ENCODE measurements around the gene MRPS5. TPM values are rescaled to one million over a fixed set of nuclear protein-coding genes. Genes with fewer than 3 reads are reported as not detected.

The MRPS5 gene
- total RNA-seq, 2 donors from 2014 or later = 57.9 to 59.0 TPM

- Mint-ChIP-seq H3K4me1 (no peaks in the 10 kb centered on the region), H3K9me3 (no peaks in the 10 kb centered on the region), H3K4me3 (no peak overlapping the region), H3K27ac (no peak overlapping the region), H3K36me3 (ENCODE audit: low read depth) (no peaks in the 10 kb centered on the region), H3K27me3 (ENCODE audit: insufficient read depth) (peaks cover 14% of the 10 kb centered on the region)
- H3K4me1 ChIP-seq (ENCODE audit: control insufficient read depth, insufficient read depth, low read length) = no peaks in the 10 kb centered on the region
- no peaks in the 10 kb centered on the region for H3K9me3 ChIP-seq (ENCODE audit: control insufficient read depth, low read length)
- H3K9ac ChIP-seq (ENCODE audit: extremely low read depth, low read length, poor library complexity, severe bottlenecking) = no peak overlapping the region
- H3K36me3 ChIP-seq (ENCODE audit: control insufficient read depth, insufficient read depth, low read length) = no peaks in the 10 kb centered on the region
- H3K4me3 ChIP-seq (ENCODE audit: low read length) = no peak overlapping the region
- DNase-seq = no peak
- H3K27ac ChIP-seq (ENCODE audit: low read depth, low read length) = no peak overlapping the region
- 89 to 94% methylated on average over 16 to 17 of the region's 17 CpGs for WGBS, 2 experiments (ENCODE audit: insufficient coverage in 1 of 2, insufficient read length in 1 of 2)
- TF ChIP-seq CTCF (conservative IDR thresholded peaks at IDR 0.05) = no peak
- H3K27me3 ChIP-seq (ENCODE audit: control insufficient read depth, insufficient read depth, low read length, poor library complexity, severe bottlenecking) = no peaks in the 10 kb centered on the region
Observed at GRCh38 chr2:95047629-95048510, 73.7 kb downstream of the MRPS5 start.

GRCh38 chr2:95046371-95047112 is 75.1 kb downstream of the MRPS5 start:
- no peak overlapping the region for H3K27ac ChIP-seq (ENCODE audit: low read depth, low read length)
- Mint-ChIP-seq H3K4me3 (no peak overlapping the region), H3K9me3 (no peaks in the 10 kb centered on the region), H3K27ac (no peak overlapping the region), H3K27me3 (ENCODE audit: insufficient read depth) (peaks cover 16% of the 10 kb centered on the region), H3K36me3 (ENCODE audit: low read depth) (no peaks in the 10 kb centered on the region), H3K4me1 (no peaks in the 10 kb centered on the region)
- no peak for DNase-seq
- H3K27me3 ChIP-seq (ENCODE audit: control insufficient read depth, insufficient read depth, low read length, poor library complexity, severe bottlenecking) = no peaks in the 10 kb centered on the region
- 88 to 89% methylated on average over 12 to 13 of the region's 13 CpGs for WGBS, 2 experiments (ENCODE audit: insufficient coverage in 1 of 2, insufficient read length in 1 of 2)
- no peak overlapping the region for H3K4me3 ChIP-seq (ENCODE audit: low read length)
- H3K36me3 ChIP-seq (ENCODE audit: control insufficient read depth, insufficient read depth, low read length) = no peaks in the 10 kb centered on the region
- TF ChIP-seq CTCF (conservative IDR thresholded peaks at IDR 0.05) = no peak
- no peak overlapping the region for H3K9ac ChIP-seq (ENCODE audit: extremely low read depth, low read length, poor library complexity, severe bottlenecking)
- H3K4me1 ChIP-seq (ENCODE audit: control insufficient read depth, insufficient read depth, low read length) = no peaks in the 10 kb centered on the region
- no peaks in the 10 kb centered on the region for H3K9me3 ChIP-seq (ENCODE audit: control insufficient read depth, low read length)

- no peaks in the 10 kb centered on the region for H3K4me1 Mint-ChIP-seq
- H3K4me1 ChIP-seq (ENCODE audit: control insufficient read depth, insufficient read depth, low read length) = no peaks in the 10 kb centered on the region
- H3K27ac Mint-ChIP-seq = no peak overlapping the region
- H3K27me3 ChIP-seq (ENCODE audit: control insufficient read depth, insufficient read depth, low read length, poor library complexity, severe bottlenecking) = no peaks in the 10 kb centered on the region
- no peak overlapping the region for H3K4me3 Mint-ChIP-seq
- H3K9me3 Mint-ChIP-seq = no peaks in the 10 kb centered on the region
- H3K4me3 ChIP-seq (ENCODE audit: low read length) = no peak overlapping the region
- no peaks in the 10 kb centered on the region for H3K36me3 Mint-ChIP-seq (ENCODE audit: low read depth)
- no peak for DNase-seq
- H3K9ac ChIP-seq (ENCODE audit: extremely low read depth, low read length, poor library complexity, severe bottlenecking) = no peak overlapping the region
- H3K27ac ChIP-seq (ENCODE audit: low read depth, low read length) = no peak overlapping the region
- no peaks in the 10 kb centered on the region for H3K36me3 ChIP-seq (ENCODE audit: control insufficient read depth, insufficient read depth, low read length)
- WGBS, 2 experiments (ENCODE audit: insufficient coverage in 1 of 2, insufficient read length in 1 of 2) = 90 to 93% methylated on average over 4 to 5 of the region's 5 CpGs
- no peaks in the 10 kb centered on the region for H3K9me3 ChIP-seq (ENCODE audit: control insufficient read depth, low read length)
- TF ChIP-seq CTCF (conservative IDR thresholded peaks at IDR 0.05) = no peak
- H3K27me3 Mint-ChIP-seq (ENCODE audit: insufficient read depth) = peaks cover 22% of the 10 kb centered on the region
Observed at GRCh38 chr2:95044601-95045000, 77.0 kb downstream of the MRPS5 start.

Measured in endodermal cell (in vitro differentiated cells).